ENCODE results near the gene SLC25A26.
"Not testable (repeated sequence)": the region's sequence is repeated elsewhere in the genome, so short reads cannot be mapped to it uniquely, and the experiment has no call there.

Gene SLC25A26

GRCh38 chr3:66270288-66270687 lies 49.5 kb downstream of the SLC25A26 start:
- no peak for DNase-seq (ENCODE audit: low read depth)

- no peak for DNase-seq (ENCODE audit: low read depth)
Measured at GRCh38 chr3:66270701-66271100, 49.9 kb downstream of the SLC25A26 start.

GRCh38 chr3:66271231-66271630 lies 50.4 kb downstream of the SLC25A26 start:
- DNase-seq (ENCODE audit: low read depth), result no peak

DNA sequence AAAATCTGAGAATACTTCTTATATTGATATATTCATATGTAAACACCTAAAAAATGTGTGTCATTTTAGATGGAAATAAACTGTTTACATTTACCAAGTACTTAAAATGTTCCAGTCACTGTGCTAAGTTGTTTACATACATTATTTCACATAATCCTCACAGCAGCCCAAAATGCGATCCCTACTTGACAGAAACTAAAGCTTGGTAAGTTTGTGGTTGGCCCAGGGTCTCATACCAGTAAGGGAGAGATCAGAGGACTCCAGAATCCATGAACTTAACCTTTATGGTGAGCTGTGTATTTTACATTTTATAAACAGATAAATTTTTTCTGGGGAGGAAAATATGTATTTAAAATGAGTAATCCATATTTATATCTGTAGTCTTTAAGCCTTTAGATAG lies 51.2 kb downstream of the SLC25A26 start:
- no peak for DNase-seq (ENCODE audit: low read depth)

DNA sequence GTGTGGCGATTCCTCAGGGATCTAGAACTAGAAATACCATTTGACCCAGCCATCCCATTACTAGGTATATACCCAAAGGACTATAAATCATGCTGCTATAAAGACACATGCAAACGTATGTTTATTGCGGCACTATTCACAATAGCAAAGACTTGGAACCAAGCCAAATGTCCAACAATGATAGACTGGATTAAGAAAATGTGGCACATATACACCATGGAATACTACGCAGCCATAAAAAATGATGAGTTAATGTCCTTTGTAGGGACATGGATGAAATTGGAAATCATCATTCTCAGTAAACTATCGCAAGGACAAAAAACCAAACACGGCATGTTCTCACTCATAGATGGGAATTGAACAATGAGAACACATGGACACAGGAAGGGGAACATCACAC lies 54.0 kb downstream of the SLC25A26 start:
- DNase-seq (ENCODE audit: low read depth), result not testable (repeated sequence)

- DNase-seq (ENCODE audit: low read depth), result peak; percentile 44
Measured at GRCh38 chr3:66276705-66277274, 56.0 kb downstream of the SLC25A26 start.

GRCh38 chr3:66279168-66279567 lies 58.4 kb downstream of the SLC25A26 start:
- no peak for DNase-seq (ENCODE audit: low read depth)

- DNase-seq (ENCODE audit: low read depth), result no peak
Measured at GRCh38 chr3:66280304-66280703, 59.5 kb downstream of the SLC25A26 start.

GRCh38 chr3:66291922-66292321 lies 71.1 kb downstream of the SLC25A26 start:
- not testable (repeated sequence) for DNase-seq (ENCODE audit: low read depth)

- DNase-seq (ENCODE audit: low read depth), result no peak
Measured at GRCh38 chr3:66297260-66297873, 76.6 kb downstream of the SLC25A26 start.

- no peak for DNase-seq (ENCODE audit: low read depth)
Measured at GRCh38 chr3:66297900-66298299, 77.1 kb downstream of the SLC25A26 start.

- no peak for DNase-seq (ENCODE audit: low read depth)
Measured at GRCh38 chr3:66298591-66298990, 77.8 kb downstream of the SLC25A26 start.

DNA sequence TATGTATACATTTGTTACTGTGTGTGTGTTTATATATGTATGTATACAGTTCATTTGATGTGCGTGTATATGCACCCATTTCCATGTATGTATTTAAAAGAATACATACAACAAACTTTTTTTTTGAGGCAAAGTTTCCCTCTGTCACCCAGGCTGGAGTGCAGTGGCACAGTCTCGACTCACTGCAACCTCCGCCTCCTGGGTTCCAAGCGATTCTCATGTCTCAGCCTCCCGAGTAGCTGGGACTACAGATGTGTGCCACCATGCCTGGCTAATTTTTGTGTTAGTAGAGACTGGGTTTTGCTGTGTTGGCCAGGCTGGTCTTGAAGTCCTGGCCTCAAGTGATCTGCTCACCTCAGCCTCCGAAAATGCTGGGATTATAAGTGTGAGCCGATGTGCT lies 78.3 kb downstream of the SLC25A26 start:
- not testable (repeated sequence) for DNase-seq (ENCODE audit: low read depth)

DNA sequence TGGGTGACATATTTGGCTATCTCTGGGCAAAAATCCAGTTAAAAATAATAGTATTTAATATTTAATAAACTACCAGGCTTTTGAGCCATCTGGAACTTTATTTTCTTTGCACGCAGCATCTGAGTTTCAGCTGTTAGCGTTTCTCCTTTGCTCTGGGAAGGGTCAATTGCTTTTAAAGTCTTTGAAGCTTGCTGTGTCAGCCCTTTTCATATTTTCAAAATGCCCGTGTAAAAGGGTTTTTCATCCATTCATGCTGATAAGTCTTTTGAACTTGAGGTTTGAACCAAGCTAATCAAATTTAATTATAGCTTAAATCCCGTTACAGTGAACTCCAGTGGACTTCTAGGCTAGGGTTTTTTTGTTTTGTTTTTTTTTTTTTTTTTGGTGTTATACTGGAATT lies 79.1 kb downstream of the SLC25A26 start:
- DNase-seq (ENCODE audit: low read depth), result no peak

GRCh38 chr3:66302288-66302687 lies 81.5 kb downstream of the SLC25A26 start:
- DNase-seq (ENCODE audit: low read depth), result no peak

GRCh38 chr3:66303491-66303901 lies 82.7 kb downstream of the SLC25A26 start:
- peak; percentile 12 for DNase-seq (ENCODE audit: low read depth)

DNA sequence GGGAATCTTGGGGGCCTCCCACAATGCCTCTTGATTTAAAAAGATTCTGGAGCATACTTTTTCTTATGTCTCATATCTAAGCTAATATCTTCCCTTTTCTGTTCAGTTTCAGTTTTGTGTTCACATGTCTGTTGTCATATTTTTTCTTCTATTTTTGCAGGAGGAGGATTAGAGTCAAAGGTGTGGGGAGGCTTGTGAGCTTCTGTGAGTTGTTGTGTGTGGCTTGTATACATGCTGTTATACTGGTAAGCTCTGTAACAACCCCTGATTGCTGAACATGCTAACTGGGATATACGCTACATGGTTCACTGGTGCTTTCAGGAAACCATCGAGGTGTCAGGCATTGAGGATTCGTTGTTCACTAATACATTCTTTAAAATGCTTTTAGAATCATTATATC lies 83.5 kb downstream of the SLC25A26 start:
- no peak for DNase-seq (ENCODE audit: low read depth)

GRCh38 chr3:66306086-66306485 lies 85.3 kb downstream of the SLC25A26 start:
- DNase-seq (ENCODE audit: low read depth), result not testable (repeated sequence)

GRCh38 chr3:66306991-66307390 lies 86.2 kb downstream of the SLC25A26 start:
- DNase-seq (ENCODE audit: low read depth), result not testable (repeated sequence)

GRCh38 chr3:66312039-66312438 lies 91.2 kb downstream of the SLC25A26 start:
- no peak for DNase-seq (ENCODE audit: low read depth)

- no peak for DNase-seq (ENCODE audit: low read depth)
Measured at GRCh38 chr3:66314455-66314854, 93.7 kb downstream of the SLC25A26 start.

GRCh38 chr3:66317750-66318376 lies 97.1 kb downstream of the SLC25A26 start:
- DNase-seq (ENCODE audit: low read depth), result no peak

DNA sequence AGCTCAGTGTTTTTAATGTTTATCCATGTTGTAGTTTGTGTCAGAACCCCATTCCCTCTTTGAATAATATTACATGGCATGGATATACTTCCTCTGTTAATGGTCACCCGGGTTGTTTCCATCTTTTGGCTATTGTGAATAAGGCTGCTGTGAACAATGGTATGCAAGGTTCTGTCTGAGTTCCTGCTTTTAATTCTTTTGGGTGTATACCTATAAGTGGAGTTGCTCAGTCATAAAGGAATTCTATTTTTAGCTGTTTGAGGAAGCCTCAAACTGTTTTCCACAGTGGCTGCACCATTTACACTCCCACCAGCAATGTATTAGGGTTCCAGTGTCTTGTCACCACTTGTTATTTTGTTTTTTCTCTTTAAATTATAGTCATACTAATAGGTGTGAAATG lies 99.6 kb downstream of the SLC25A26 start:
- DNase-seq (ENCODE audit: low read depth), result no peak

DNA sequence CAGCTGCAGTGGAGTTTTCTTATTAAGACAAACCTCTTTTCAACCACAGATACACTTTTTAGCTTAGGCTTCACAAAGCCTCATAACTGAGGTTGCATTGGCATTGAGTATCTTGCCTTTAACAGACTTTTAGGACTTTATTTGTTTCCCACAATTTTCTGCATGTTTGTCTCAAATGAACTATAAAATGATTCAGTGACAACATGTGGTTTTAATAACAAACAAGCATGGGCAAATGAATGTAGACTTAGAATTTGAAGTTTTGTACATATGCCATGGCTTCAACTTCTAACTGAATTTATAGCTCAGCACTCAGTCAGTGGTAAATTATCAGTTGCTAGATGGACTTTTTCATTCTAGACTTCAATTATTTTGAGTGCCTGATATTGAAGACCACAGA lies 101.6 kb downstream of the SLC25A26 start:
- no peak for DNase-seq (ENCODE audit: low read depth)
